ENCODE measurements around the gene CTDSP2. TPM values are rescaled to one million over a fixed set of nuclear protein-coding genes. Genes with fewer than 3 reads are reported as not detected.

The CTDSP2 gene
- total RNA-seq, 1 donor from 2014 or later, result 171 TPM

GRCh38 chr12:57869927-57870318, 23.4 kb upstream of the CTDSP2 start:
- no peaks in the 10 kb centered on the region for H3K36me3 Mint-ChIP-seq (ENCODE audit: unreplicated experiment)
- no peaks in the 10 kb centered on the region for H3K27me3 Mint-ChIP-seq (ENCODE audit: unreplicated experiment)
- no peak overlapping the region for H3K4me3 Mint-ChIP-seq (ENCODE audit: unreplicated experiment)
- H3K27ac Mint-ChIP-seq (ENCODE audit: unreplicated experiment), result no peak overlapping the region
- no peak for TF ChIP-seq CTCF (IDR thresholded peaks at IDR 0.05)
- H3K9me3 Mint-ChIP-seq (ENCODE audit: unreplicated experiment), result no peaks in the 10 kb centered on the region
- H3K4me1 Mint-ChIP-seq (ENCODE audit: unreplicated experiment), result peaks cover 19% of the 10 kb centered on the region
- DNase-seq (ENCODE audit: extremely low spot score, unreplicated experiment), result no peak

- Mint-ChIP-seq H3K9me3 (ENCODE audit: unreplicated experiment) (no peaks in the 10 kb centered on the region), H3K27me3 (ENCODE audit: unreplicated experiment) (no peaks in the 10 kb centered on the region), H3K4me1 (ENCODE audit: unreplicated experiment) (peaks cover 24% of the 10 kb centered on the region), H3K36me3 (ENCODE audit: unreplicated experiment) (no peaks in the 10 kb centered on the region), H3K27ac (ENCODE audit: unreplicated experiment) (peak overlapping the region; percentile 56), H3K4me3 (ENCODE audit: unreplicated experiment) (no peak overlapping the region)
- no peak for TF ChIP-seq CTCF (IDR thresholded peaks at IDR 0.05)
- no peak for DNase-seq (ENCODE audit: extremely low spot score, unreplicated experiment)
These were observed 22.9 kb upstream of the CTDSP2 start for GRCh38 chr12:57869298-57869926.

GRCh38 chr12:57868851-57869268, 22.3 kb upstream of the CTDSP2 start:
- Mint-ChIP-seq H3K27ac (ENCODE audit: unreplicated experiment) (peak overlapping the region; percentile 56), H3K36me3 (ENCODE audit: unreplicated experiment) (no peaks in the 10 kb centered on the region), H3K27me3 (ENCODE audit: unreplicated experiment) (no peaks in the 10 kb centered on the region), H3K4me3 (ENCODE audit: unreplicated experiment) (no peak overlapping the region), H3K4me1 (ENCODE audit: unreplicated experiment) (peaks cover 30% of the 10 kb centered on the region), H3K9me3 (ENCODE audit: unreplicated experiment) (no peaks in the 10 kb centered on the region)
- no peak for DNase-seq (ENCODE audit: extremely low spot score, unreplicated experiment)
- TF ChIP-seq CTCF (IDR thresholded peaks at IDR 0.05), result no peak

- no peak overlapping the region for H3K4me3 Mint-ChIP-seq (ENCODE audit: unreplicated experiment)
- no peaks in the 10 kb centered on the region for H3K27me3 Mint-ChIP-seq (ENCODE audit: unreplicated experiment)
- TF ChIP-seq CTCF (IDR thresholded peaks at IDR 0.05), result no peak
- H3K36me3 Mint-ChIP-seq (ENCODE audit: unreplicated experiment), result no peaks in the 10 kb centered on the region
- H3K4me1 Mint-ChIP-seq (ENCODE audit: unreplicated experiment), result peaks cover 32% of the 10 kb centered on the region
- no peaks in the 10 kb centered on the region for H3K9me3 Mint-ChIP-seq (ENCODE audit: unreplicated experiment)
- H3K27ac Mint-ChIP-seq (ENCODE audit: unreplicated experiment), result no peak overlapping the region
- DNase-seq (ENCODE audit: extremely low spot score, unreplicated experiment), result no peak
These were observed 21.7 kb upstream of the CTDSP2 start for GRCh38 chr12:57868221-57868620.

GRCh38 chr12:57866308-57867019, 19.9 kb upstream of the CTDSP2 start:
- Mint-ChIP-seq H3K4me3 (ENCODE audit: unreplicated experiment) (no peak overlapping the region), H3K9me3 (ENCODE audit: unreplicated experiment) (no peaks in the 10 kb centered on the region), H3K27ac (ENCODE audit: unreplicated experiment) (peak overlapping the region; percentile 75), H3K4me1 (ENCODE audit: unreplicated experiment) (peaks cover 32% of the 10 kb centered on the region), H3K27me3 (ENCODE audit: unreplicated experiment) (no peaks in the 10 kb centered on the region), H3K36me3 (ENCODE audit: unreplicated experiment) (no peaks in the 10 kb centered on the region)
- TF ChIP-seq CTCF (IDR thresholded peaks at IDR 0.05), result no peak
- no peak for DNase-seq (ENCODE audit: extremely low spot score, unreplicated experiment)
